ENCODE results near the gene TMPRSS11B.

The TMPRSS11B gene

GRCh38 chr4:68271851-68272357 is 26.4 kb upstream of the TMPRSS11B start:
- peak overlapping the region; percentile 54 for H3K4me3 ChIP-seq (ENCODE audit: low read length)
- peaks cover 17% of the 10 kb centered on the region for H3K4me1 ChIP-seq (ENCODE audit: insufficient read depth, low read length)
- H3K9me3 ChIP-seq (ENCODE audit: insufficient read depth, low read depth, low read length), result peaks cover 24% of the 10 kb centered on the region
- no peaks in the 10 kb centered on the region for H3K27me3 ChIP-seq (ENCODE audit: insufficient read depth, low read length)
- peak overlapping the region; percentile 60 for H3K9ac ChIP-seq (ENCODE audit: low read depth, low read length)
- no peaks in the 10 kb centered on the region for H3K36me3 ChIP-seq (ENCODE audit: insufficient read depth, low read depth, low read length)
- H3K27ac ChIP-seq (ENCODE audit: low read length), result no peak overlapping the region

- Histone ChIP-seq H3K27ac (ENCODE audit: low read length) (no peak overlapping the region), H3K4me1 (ENCODE audit: insufficient read depth, low read length) (peaks cover 2% of the 10 kb centered on the region; the same call in 1 of the 2 replicates), H3K9ac (ENCODE audit: low read depth, low read length) (no peak overlapping the region), H3K36me3 (ENCODE audit: insufficient read depth, low read depth, low read length) (no peaks in the 10 kb centered on the region), H3K9me3 (ENCODE audit: insufficient read depth, low read depth, low read length) (peaks cover 36% of the 10 kb centered on the region), H3K4me3 (ENCODE audit: low read length) (no peak overlapping the region), H3K27me3 (ENCODE audit: insufficient read depth, low read length) (no peaks in the 10 kb centered on the region)
Observed at GRCh38 chr4:68267433-68267944, 22.0 kb upstream of the TMPRSS11B start.

GRCh38 chr4:68264875-68265565 is 19.5 kb upstream of the TMPRSS11B start:
- Histone ChIP-seq H3K27ac (ENCODE audit: low read length) (no peak overlapping the region), H3K9ac (ENCODE audit: low read depth, low read length) (no peak overlapping the region), H3K27me3 (ENCODE audit: insufficient read depth, low read length) (no peaks in the 10 kb centered on the region), H3K4me3 (ENCODE audit: low read length) (no peak overlapping the region), H3K9me3 (ENCODE audit: insufficient read depth, low read depth, low read length) (peaks cover 23% of the 10 kb centered on the region), H3K36me3 (ENCODE audit: insufficient read depth, low read depth, low read length) (no peaks in the 10 kb centered on the region), H3K4me1 (ENCODE audit: insufficient read depth, low read length) (no peaks in the 10 kb centered on the region)

- H3K27ac ChIP-seq (ENCODE audit: low read length), result no peak overlapping the region
- H3K27me3 ChIP-seq (ENCODE audit: insufficient read depth, low read length), result no peaks in the 10 kb centered on the region
- no peaks in the 10 kb centered on the region for H3K36me3 ChIP-seq (ENCODE audit: insufficient read depth, low read depth, low read length)
- H3K9me3 ChIP-seq (ENCODE audit: insufficient read depth, low read depth, low read length), result peaks cover 8% of the 10 kb centered on the region; the same call in 1 of the 2 replicates
- H3K4me3 ChIP-seq (ENCODE audit: low read length), result no peak overlapping the region
- H3K9ac ChIP-seq (ENCODE audit: low read depth, low read length), result no peak overlapping the region
- no peaks in the 10 kb centered on the region for H3K4me1 ChIP-seq (ENCODE audit: insufficient read depth, low read length)
Observed at GRCh38 chr4:68259191-68259590, 13.7 kb upstream of the TMPRSS11B start.

- Histone ChIP-seq H3K9me3 (ENCODE audit: insufficient read depth, low read depth, low read length) (no peaks in the 10 kb centered on the region), H3K9ac (ENCODE audit: low read depth, low read length) (no peak overlapping the region), H3K27me3 (ENCODE audit: insufficient read depth, low read length) (no peaks in the 10 kb centered on the region), H3K4me3 (ENCODE audit: low read length) (no peak overlapping the region), H3K4me1 (ENCODE audit: insufficient read depth, low read length) (no peaks in the 10 kb centered on the region), H3K27ac (ENCODE audit: low read length) (no peak overlapping the region), H3K36me3 (ENCODE audit: insufficient read depth, low read depth, low read length) (no peaks in the 10 kb centered on the region)
Observed at GRCh38 chr4:68257719-68258118, 12.2 kb upstream of the TMPRSS11B start.

GRCh38 chr4:68256284-68256683 is 10.8 kb upstream of the TMPRSS11B start:
- Histone ChIP-seq H3K27ac (ENCODE audit: low read length) (no peak overlapping the region), H3K4me1 (ENCODE audit: insufficient read depth, low read length) (no peaks in the 10 kb centered on the region), H3K9ac (ENCODE audit: low read depth, low read length) (no peak overlapping the region), H3K9me3 (ENCODE audit: insufficient read depth, low read depth, low read length) (no peaks in the 10 kb centered on the region), H3K36me3 (ENCODE audit: insufficient read depth, low read depth, low read length) (no peaks in the 10 kb centered on the region), H3K27me3 (ENCODE audit: insufficient read depth, low read length) (no peaks in the 10 kb centered on the region), H3K4me3 (ENCODE audit: low read length) (no peak overlapping the region)

- H3K9ac ChIP-seq (ENCODE audit: low read depth, low read length), result no peak overlapping the region
- no peaks in the 10 kb centered on the region for H3K36me3 ChIP-seq (ENCODE audit: insufficient read depth, low read depth, low read length)
- no peak overlapping the region for H3K27ac ChIP-seq (ENCODE audit: low read length)
- H3K4me1 ChIP-seq (ENCODE audit: insufficient read depth, low read length), result no peaks in the 10 kb centered on the region
- H3K4me3 ChIP-seq (ENCODE audit: low read length), result no peak overlapping the region
- H3K9me3 ChIP-seq (ENCODE audit: insufficient read depth, low read depth, low read length), result no peaks in the 10 kb centered on the region
- no peaks in the 10 kb centered on the region for H3K27me3 ChIP-seq (ENCODE audit: insufficient read depth, low read length)
Observed at GRCh38 chr4:68250151-68250930, 4.8 kb upstream of the TMPRSS11B start.

GRCh38 chr4:68249434-68249833 is 3.9 kb upstream of the TMPRSS11B start:
- Histone ChIP-seq H3K27me3 (ENCODE audit: insufficient read depth, low read length) (no peaks in the 10 kb centered on the region), H3K9me3 (ENCODE audit: insufficient read depth, low read depth, low read length) (no peaks in the 10 kb centered on the region), H3K36me3 (ENCODE audit: insufficient read depth, low read depth, low read length) (no peaks in the 10 kb centered on the region), H3K4me3 (ENCODE audit: low read length) (no peak overlapping the region), H3K9ac (ENCODE audit: low read depth, low read length) (no peak overlapping the region), H3K27ac (ENCODE audit: low read length) (no peak overlapping the region), H3K4me1 (ENCODE audit: insufficient read depth, low read length) (no peaks in the 10 kb centered on the region)

- no peaks in the 10 kb centered on the region for H3K27me3 ChIP-seq (ENCODE audit: insufficient read depth, low read length)
- H3K4me3 ChIP-seq (ENCODE audit: low read length), result no peak overlapping the region
- no peaks in the 10 kb centered on the region for H3K9me3 ChIP-seq (ENCODE audit: insufficient read depth, low read depth, low read length)
- H3K27ac ChIP-seq (ENCODE audit: low read length), result no peak overlapping the region
- H3K9ac ChIP-seq (ENCODE audit: low read depth, low read length), result no peak overlapping the region
- H3K4me1 ChIP-seq (ENCODE audit: insufficient read depth, low read length), result no peaks in the 10 kb centered on the region
- no peaks in the 10 kb centered on the region for H3K36me3 ChIP-seq (ENCODE audit: insufficient read depth, low read depth, low read length)
Observed at GRCh38 chr4:68240620-68241019, 4.9 kb downstream of the TMPRSS11B start.

- H3K27ac ChIP-seq (ENCODE audit: low read length), result no peak overlapping the region
- H3K9ac ChIP-seq (ENCODE audit: low read depth, low read length), result no peak overlapping the region
- no peaks in the 10 kb centered on the region for H3K4me1 ChIP-seq (ENCODE audit: insufficient read depth, low read length)
- no peaks in the 10 kb centered on the region for H3K9me3 ChIP-seq (ENCODE audit: insufficient read depth, low read depth, low read length)
- H3K36me3 ChIP-seq (ENCODE audit: insufficient read depth, low read depth, low read length), result no peaks in the 10 kb centered on the region
- H3K4me3 ChIP-seq (ENCODE audit: low read length), result no peak overlapping the region
- no peaks in the 10 kb centered on the region for H3K27me3 ChIP-seq (ENCODE audit: insufficient read depth, low read length)
Observed at GRCh38 chr4:68228568-68228967, 16.9 kb downstream of the TMPRSS11B start.

- no peak overlapping the region for H3K9ac ChIP-seq (ENCODE audit: low read depth, low read length)
- H3K27me3 ChIP-seq (ENCODE audit: insufficient read depth, low read length), result no peaks in the 10 kb centered on the region
- no peak overlapping the region for H3K4me3 ChIP-seq (ENCODE audit: low read length)
- H3K4me1 ChIP-seq (ENCODE audit: insufficient read depth, low read length), result peaks cover 17% of the 10 kb centered on the region
- no peaks in the 10 kb centered on the region for H3K36me3 ChIP-seq (ENCODE audit: insufficient read depth, low read depth, low read length)
- no peaks in the 10 kb centered on the region for H3K9me3 ChIP-seq (ENCODE audit: insufficient read depth, low read depth, low read length)
- H3K27ac ChIP-seq (ENCODE audit: low read length), result no peak overlapping the region
Observed at GRCh38 chr4:68218044-68218443, 27.4 kb downstream of the TMPRSS11B start.

- Histone ChIP-seq H3K4me1 (ENCODE audit: insufficient read depth, low read length) (peaks cover 17% of the 10 kb centered on the region), H3K9me3 (ENCODE audit: insufficient read depth, low read depth, low read length) (no peaks in the 10 kb centered on the region), H3K4me3 (ENCODE audit: low read length) (no peak overlapping the region), H3K27ac (ENCODE audit: low read length) (no peak overlapping the region), H3K9ac (ENCODE audit: low read depth, low read length) (no peak overlapping the region), H3K36me3 (ENCODE audit: insufficient read depth, low read depth, low read length) (no peaks in the 10 kb centered on the region), H3K27me3 (ENCODE audit: insufficient read depth, low read length) (no peaks in the 10 kb centered on the region)
Observed at GRCh38 chr4:68216501-68216900, 29.0 kb downstream of the TMPRSS11B start.
